Sigmoid colon (tissue), 4 donors: ENCODE results near the gene DEF6.

Experiments used
- POLR2AphosphoS5 ChIP-seq, 4 donors: sonication (generic); formaldehyde crosslinking; IDR thresholded peaks; one replicate each; pipeline ENCODE4 v1.6.1; 2017; ENCODE audit warnings: antibody characterized with exemption in 4 of 4
- TF ChIP-seq, protein P1 (sequence below), 4 experiments: fragments of 450-650 bp in 3 of 4; fragments of 200-600 bp in 1 of 4; IDR thresholded peaks; one replicate each; pipeline ENCODE4 v1.5.1; 2016 to 2019; ENCODE audit warnings: antibody characterized with exemption in 4 of 4, mild to moderate bottlenecking in 3 of 4, moderate library complexity in 2 of 4

DNA sequence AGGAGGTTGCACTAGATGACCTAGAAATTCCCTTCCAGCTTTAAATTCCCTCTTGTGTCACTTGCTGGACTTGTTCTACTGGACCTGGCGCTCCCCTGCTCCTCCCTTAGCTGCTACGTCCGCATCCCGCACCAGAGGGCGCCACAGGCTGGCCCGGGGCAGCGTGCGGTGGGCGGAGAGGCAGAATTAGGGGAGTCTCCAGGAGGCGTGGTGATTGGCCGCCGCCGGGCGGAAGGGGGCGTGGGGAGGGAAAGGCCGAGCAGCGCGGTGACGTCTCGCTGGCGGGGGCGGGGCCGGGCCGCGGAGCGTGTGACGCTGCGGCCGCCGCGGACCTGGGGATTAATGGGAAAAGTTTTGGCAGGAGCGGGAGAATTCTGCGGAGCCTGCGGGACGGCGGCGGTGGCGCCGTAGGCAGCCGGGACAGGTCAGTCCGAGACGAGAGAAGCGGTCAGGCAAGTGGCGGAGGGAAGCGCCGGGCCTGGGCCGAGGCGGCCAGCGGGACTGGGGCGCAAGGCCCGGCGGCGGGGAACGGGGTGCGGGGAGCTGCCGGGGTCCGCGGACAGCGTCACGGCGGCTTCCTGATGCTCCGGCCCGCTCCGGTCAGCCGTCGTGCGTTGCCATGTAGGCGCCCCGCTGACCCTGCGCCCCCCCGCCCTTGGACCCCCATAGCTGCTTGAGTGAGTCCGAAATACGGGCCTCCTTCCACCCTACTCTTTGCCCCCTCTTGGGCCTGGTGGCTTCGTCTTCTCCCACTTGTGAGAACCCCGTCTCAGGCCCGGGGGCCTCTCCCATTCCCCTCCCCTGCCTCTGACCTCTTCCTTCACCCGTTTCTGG, 44.9 kb downstream of the DEF6 start, which contains the start of gene PPARD:
- TF ChIP-seq, protein P1, sequence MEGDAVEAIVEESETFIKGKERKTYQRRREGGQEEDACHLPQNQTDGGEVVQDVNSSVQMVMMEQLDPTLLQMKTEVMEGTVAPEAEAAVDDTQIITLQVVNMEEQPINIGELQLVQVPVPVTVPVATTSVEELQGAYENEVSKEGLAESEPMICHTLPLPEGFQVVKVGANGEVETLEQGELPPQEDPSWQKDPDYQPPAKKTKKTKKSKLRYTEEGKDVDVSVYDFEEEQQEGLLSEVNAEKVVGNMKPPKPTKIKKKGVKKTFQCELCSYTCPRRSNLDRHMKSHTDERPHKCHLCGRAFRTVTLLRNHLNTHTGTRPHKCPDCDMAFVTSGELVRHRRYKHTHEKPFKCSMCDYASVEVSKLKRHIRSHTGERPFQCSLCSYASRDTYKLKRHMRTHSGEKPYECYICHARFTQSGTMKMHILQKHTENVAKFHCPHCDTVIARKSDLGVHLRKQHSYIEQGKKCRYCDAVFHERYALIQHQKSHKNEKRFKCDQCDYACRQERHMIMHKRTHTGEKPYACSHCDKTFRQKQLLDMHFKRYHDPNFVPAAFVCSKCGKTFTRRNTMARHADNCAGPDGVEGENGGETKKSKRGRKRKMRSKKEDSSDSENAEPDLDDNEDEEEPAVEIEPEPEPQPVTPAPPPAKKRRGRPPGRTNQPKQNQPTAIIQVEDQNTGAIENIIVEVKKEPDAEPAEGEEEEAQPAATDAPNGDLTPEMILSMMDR (IDR thresholded peaks at IDR 0.05), result peak; percentile 94 to 100 (median 98)
- TF ChIP-seq POLR2AphosphoS5 (IDR thresholded peaks at IDR 0.05), result peak; percentile 82 to 96 (median 92)
